Measurements from ENCODE around the gene DCP1A. TPM values are rescaled to one million over a fixed set of nuclear protein-coding genes. Genes with fewer than 3 reads are reported as not detected.

The DCP1A gene
- total and polyA plus RNA-seq, 4 donors, result 3.5 to 11.3 (median 8.2) TPM

GRCh38 chr3:53288214-53288613 is 59.1 kb downstream of the DCP1A start:
- no peak overlapping the region for H3K4me3 ChIP-seq (ENCODE audit: low read depth in 1 of 3, low read length in 3 of 3)
- H3K36me3 ChIP-seq (ENCODE audit: control insufficient read depth in 4 of 4, insufficient read depth in 3 of 4, low read depth in 1 of 4, low read length in 3 of 4), result peaks cover 2 to 51% (median 26%) of the 10 kb centered on the region in 4 donors
- 87% methylated on average over 4 of the region's 4 CpGs for whole genome bisulfite sequencing
- no peaks in the 10 kb centered on the region for H3K4me1 ChIP-seq (ENCODE audit: control insufficient read depth in 4 of 4, insufficient read depth in 4 of 4, low read length in 3 of 4)
- no peaks in the 10 kb centered on the region for H3K27me3 ChIP-seq (ENCODE audit: control insufficient read depth in 4 of 4, insufficient read depth in 4 of 4, low read length in 3 of 4)
- H3K9ac ChIP-seq (ENCODE audit: low read depth in 1 of 2, low read length in 2 of 2), result no peak overlapping the region
- TF ChIP-seq FOXA2 (IDR thresholded peaks at IDR 0.05), result no peak
- no peak for TF ChIP-seq TAF1 (conservative IDR thresholded peaks at IDR 0.05)
- TF ChIP-seq NR2F2 (IDR thresholded peaks at IDR 0.05), result no peak
- TF ChIP-seq GABPA (IDR thresholded peaks at IDR 0.05 in 1 of 2, conservative IDR thresholded peaks at IDR 0.05 in 1 of 2), result no peak
- no peak for TF ChIP-seq SP1 (IDR thresholded peaks at IDR 0.05)
- TF ChIP-seq ATF3 (IDR thresholded peaks at IDR 0.05), result no peak
- TF ChIP-seq HNF4A (conservative IDR thresholded peaks at IDR 0.05), result no peak
- TF ChIP-seq EGR1 (IDR thresholded peaks at IDR 0.05; ENCODE audit: low read depth in 2 of 2), result no peak
- no peak for TF ChIP-seq CTCF (IDR thresholded peaks at IDR 0.05; ENCODE audit: low read depth, low read length, missing input control)
- TF ChIP-seq RXRA (IDR thresholded peaks at IDR 0.05), result no peak
- no peak for TF ChIP-seq ZBTB33 (IDR thresholded peaks at IDR 0.05)
- TF ChIP-seq JUND (IDR thresholded peaks at IDR 0.05), result no peak
- no peak for TF ChIP-seq MAX (IDR thresholded peaks at IDR 0.05)
- no peak for TF ChIP-seq RAD21 (IDR thresholded peaks at IDR 0.05)
- TF ChIP-seq FOXA1 (IDR thresholded peaks at IDR 0.05), result no peak
- no peak for TF ChIP-seq REST (IDR thresholded peaks at IDR 0.05)
- no peak for TF ChIP-seq HNF4G (IDR thresholded peaks at IDR 0.05)
- no peak for TF ChIP-seq YY1 (IDR thresholded peaks at IDR 0.05)
- no peak overlapping the region for H3K27ac ChIP-seq (ENCODE audit: low read depth in 1 of 2, low read length in 2 of 2)
- no peaks in the 10 kb centered on the region for H3K9me3 ChIP-seq (ENCODE audit: control insufficient read depth in 4 of 4, low read length in 3 of 4)
- no peak for DNase-seq (ENCODE audit: low spot score)

All from liver (tissue), 9 donors.